Endothelial cell of umbilical vein (primary cell): Measurements from ENCODE around the gene BRI3BP. TPM values are rescaled to one million over a fixed set of nuclear protein-coding genes. Genes with fewer than 3 reads are reported as not detected.

Experiments
- BruUV-seq: library from RNA; stranded (reverse); fragments of 400-500 nt; replicated peaks from 2 replicates; lab custom pipeline; 2021; lab: Mats Ljungman, UMichigan
- CTCF ChIA-PET: fragments of 300-600, 350-600 bp; sonication (Branson Sonifier 250); formaldehyde crosslinking; loops from one replicate; lab custom pipeline; 2021; ENCODE audit warnings: antibody characterized with exemption, inconsistent platforms; lab: Charles Lee
- POLR2A ChIA-PET: fragments of 300-600, 350-600 bp; sonication (Branson Sonifier 250); formaldehyde crosslinking; loops from one replicate; lab custom pipeline; 2021; ENCODE audit warnings: antibody characterized with exemption, inconsistent platforms; lab: Charles Lee
- DNase-seq: peaks from one replicate; pipeline ENCODE4 v3.0.0-alpha.2; 2011; ENCODE audit warnings: low read depth, low spot score
- FAIRE-seq: peaks from 2 replicates; lab custom pipeline; 2011; peaks lifted over from hg19 to GRCh38; lab: Jason Lieb, UNC
- H2AFZ ChIP-seq: 2 replicates; pipeline ENCODE4 v1.6.0; 2012; ENCODE audit warnings: low read depth, low read length, control low read depth, inconsistent platforms
- H3K27ac ChIP-seq: 2 replicates; pipeline ENCODE4 v1.5.1; 2011; ENCODE audit warnings: low read depth, mild to moderate bottlenecking, control low read depth, low read length, moderate library complexity; ENCODE audit not compliant: insufficient read depth
- H3K27me3 ChIP-seq, 2 experiments: 2 replicates each; pipeline versions ENCODE4 v1.6.0 to v1.6.1; 2011; ENCODE audit warnings: low read length in 2 of 2, mixed read lengths in 1 of 2; ENCODE audit not compliant: control insufficient read depth in 2 of 2, insufficient read depth in 2 of 2
- H3K36me3 ChIP-seq, 2 experiments: 2 replicates in 1 of 2; 3 replicates in 1 of 2; pipeline ENCODE4 v1.5.1; 2011; ENCODE audit warnings: low read length in 2 of 2, mild to moderate bottlenecking in 1 of 2, moderate library complexity in 1 of 2; ENCODE audit not compliant: control insufficient read depth in 2 of 2, insufficient read depth in 2 of 2; ENCODE audit errors: extremely low read depth in 1 of 2
- H3K4me1 ChIP-seq: 3 replicates; pipeline ENCODE4 v1.5.1; 2011; ENCODE audit warnings: mild to moderate bottlenecking, low read length; ENCODE audit not compliant: control insufficient read depth, insufficient read depth; ENCODE audit errors: extremely low read depth
- H3K4me2 ChIP-seq: 2 replicates; pipeline ENCODE4 v1.6.1; 2011; ENCODE audit warnings: low read length, control low read depth, mixed read lengths; ENCODE audit not compliant: insufficient read depth
- H3K4me3 ChIP-seq, 3 experiments: fragments of 200-600 bp in 1 of 3; sonication (generic), shearing (Covaris generic) in 1 of 3; replicated peaks in 1 of 3; 2 replicates each; pipeline ENCODE4 v1.5.1; 2011 to 2016; ENCODE audit warnings: control low read depth in 3 of 3, low read length in 3 of 3, mild to moderate bottlenecking in 2 of 3, inconsistent platforms in 1 of 3, low read depth in 1 of 3, moderate library complexity in 1 of 3; ENCODE audit not compliant: insufficient read depth in 1 of 3
- H3K79me2 ChIP-seq: 2 replicates; pipeline ENCODE4 v1.6.0; 2012; ENCODE audit warnings: low read length, inconsistent platforms; ENCODE audit not compliant: control insufficient read depth, insufficient read depth
- H3K9ac ChIP-seq: replicated peaks from 2 replicates; pipeline ENCODE3; 2011; ENCODE audit warnings: low read length, control low read depth; ENCODE audit not compliant: insufficient read depth; ENCODE audit errors: extremely low read depth
- H3K9me1 ChIP-seq: replicated peaks from 3 replicates; pipeline ENCODE4 v1.6.0; 2011; ENCODE audit warnings: mild to moderate bottlenecking, low read length; ENCODE audit not compliant: control insufficient read depth, insufficient read depth; ENCODE audit errors: extremely low read depth
- H3K9me3 ChIP-seq: replicated peaks from 2 replicates; pipeline ENCODE4 v1.5.1; 2012; ENCODE audit warnings: low read length, inconsistent platforms; ENCODE audit not compliant: control insufficient read depth, insufficient read depth
- H4K20me1 ChIP-seq: replicated peaks from 2 replicates; pipeline ENCODE3; 2011; ENCODE audit warnings: mild to moderate bottlenecking, low read length; ENCODE audit not compliant: control insufficient read depth, insufficient read depth; ENCODE audit errors: extremely low read depth
- CTCF ChIP-seq, 2 donors: IDR thresholded peaks; 1 replicate in 1 of 2; 2 replicates in 1 of 2; pipeline ENCODE4 v1.5.1; 2011; ENCODE audit warnings: low read length in 2 of 2, mild to moderate bottlenecking in 2 of 2, moderate library complexity in 2 of 2, control low read depth in 1 of 2, inconsistent platforms in 1 of 2, low read depth in 1 of 2; ENCODE audit not compliant: insufficient read depth in 1 of 2; ENCODE audit errors: extremely low read depth in 1 of 2
- EZH2 ChIP-seq: IDR thresholded peaks from 2 replicates; pipeline ENCODE4 v1.6.1; 2012; ENCODE audit warnings: borderline replicate concordance, low read depth, mild to moderate bottlenecking, moderate library complexity, low read length, inconsistent platforms; ENCODE audit not compliant: severe bottlenecking
- FOS ChIP-seq: IDR thresholded peaks from 2 replicates; pipeline ENCODE4 v1.6.1; 2011; ENCODE audit warnings: mild to moderate bottlenecking, low read length, moderate library complexity, borderline replicate concordance; ENCODE audit not compliant: insufficient read depth
- GATA2 ChIP-seq: IDR thresholded peaks from 2 replicates; pipeline ENCODE4 v1.7.0; 2011; ENCODE audit warnings: low read depth, mild to moderate bottlenecking, moderate library complexity, mixed read lengths, low read length; ENCODE audit not compliant: insufficient read length, insufficient read depth
- JUN ChIP-seq: IDR thresholded peaks from 2 replicates; pipeline ENCODE4 v1.6.1; 2011; ENCODE audit warnings: borderline replicate concordance, low read depth; ENCODE audit not compliant: insufficient read length, insufficient read depth
- MAX ChIP-seq: IDR thresholded peaks from 2 replicates; pipeline ENCODE4 v1.6.1; 2011; ENCODE audit not compliant: insufficient read depth, insufficient read length
- MYC ChIP-seq: IDR thresholded peaks from one replicate; pipeline ENCODE4 v1.6.1; 2011; ENCODE audit warnings: mild to moderate bottlenecking, low read depth, low read length
- POLR2A ChIP-seq: IDR thresholded peaks from 2 replicates; pipeline ENCODE4 v1.6.1; 2012; ENCODE audit warnings: low read depth, mild to moderate bottlenecking, control low read depth, low read length
- POLR2AphosphoS5 ChIP-seq: IDR thresholded peaks from 2 replicates; pipeline ENCODE4 v1.6.1; 2012; ENCODE audit warnings: low read depth, mild to moderate bottlenecking, control low read depth, low read length, moderate library complexity; ENCODE audit not compliant: insufficient read depth
- dilution Hi-C: fragments of 300-500 bp; cut with MboI; formaldehyde crosslinking; loops from one replicate; pipeline ENCODE4 v1.15.0; 2019; ENCODE audit warnings: low sequenced_read_pairs; ENCODE audit not compliant: extremely low pct_ligation_motif_present
- intact Hi-C: fragments of 100-400 bp; cut with micrococcal nuclease; formaldehyde crosslinking; loops from one replicate; pipeline ENCODE4 v1.10.0; 2022
- polyA plus RNA-seq, 4 experiments: library from polyadenylated mRNA; depleted of rRNA in 3 of 4; stranded (reverse) in 3 of 4; unstranded in 1 of 4; fragments of >200 nt; gene quantifications; 2 replicates each; pipeline versions ENCODE4 v1.2.1 to v1.2.3, GENCODE V29; 2011 to 2012; ENCODE audit warnings: missing spikeins in 1 of 4
- total RNA-seq: library from RNA; stranded (reverse); gene quantifications from 2 replicates; pipeline ENCODE4 v1.2.3, GENCODE V29; 2021

Gene BRI3BP
- total and polyA plus RNA-seq, 2 donors (not counting 3 experiments of a cell fraction or from before 2014, with no cell fraction given): 3.4 to 8.2 TPM

- Histone ChIP-seq H3K9me3 (no peaks in the 10 kb centered on the region), H3K9me1 (no peaks in the 10 kb centered on the region), H4K20me1 (no peaks in the 10 kb centered on the region), H3K4me1 (no peaks in the 10 kb centered on the region), H3K4me2 (no peak overlapping the region), H3K36me3 (peaks cover 11 to 23% of the 10 kb centered on the region in 2 experiments), H3K9ac (no peak overlapping the region), H3K27me3 (no peaks in the 10 kb centered on the region), H2AFZ (no peak overlapping the region), H3K79me2 (no peaks in the 10 kb centered on the region), H3K4me3 (no peak overlapping the region), H3K27ac (no peak overlapping the region)
- FAIRE-seq (no peak), DNase-seq (no peak)
- TF ChIP-seq JUN (no peak), MYC (no peak), CTCF (IDR thresholded peaks at IDR 0.05; ENCODE audit: extremely low read depth in 1 of 2, insufficient read depth in 1 of 2, low read depth in 1 of 2, low read length in 2 of 2) (no peak), POLR2AphosphoS5 (no peak), FOS (no peak), GATA2 (no peak), POLR2A (no peak), EZH2 (no peak), MAX (no peak)
- intact Hi-C loops: no loop called here
- dilution Hi-C loops: no loop called here
- no TSS peak for BruUV-seq
- POLR2A ChIA-PET: no interaction called here
- CTCF ChIA-PET: interaction anchor here (2.4 to 2.5 kb wide), 2 partner anchors 10 kb away, joined by 8 to 11 read pairs; no protein-coding TSS in a partner anchor
Observed at GRCh38 chr12:124949779-124950728, 43.4 kb upstream of the BRI3BP start.
